Mesendoderm (in vitro differentiated cells): ENCODE data around the gene ZNF79.

Experiments used
- DNase-seq: peaks from one replicate; pipeline ENCODE4 v3.0.0; 2013
- H2AK5ac ChIP-seq: 2 replicates; pipeline ENCODE4 v1.6.1; 2013; ENCODE audit warnings: low read length, inconsistent platforms
- H2BK120ac ChIP-seq: 2 replicates; pipeline ENCODE4 v1.6.1; 2013; ENCODE audit warnings: low read depth, mild to moderate bottlenecking, low read length, moderate library complexity, mixed read lengths
- H2BK15ac ChIP-seq: replicated peaks from 2 replicates; pipeline ENCODE4 v1.6.1; 2013; ENCODE audit warnings: low read depth, mild to moderate bottlenecking, moderate library complexity
- H2BK5ac ChIP-seq: 2 replicates; pipeline ENCODE4 v1.6.1; 2013; ENCODE audit warnings: low read length, inconsistent platforms
- H3K18ac ChIP-seq: 2 replicates; pipeline ENCODE4 v1.6.1; 2013; ENCODE audit warnings: mild to moderate bottlenecking, low read length, mixed read lengths
- H3K23ac ChIP-seq: one replicate; pipeline ENCODE4 v1.6.1; 2013; ENCODE audit warnings: low read length
- H3K27ac ChIP-seq: 2 replicates; pipeline ENCODE4 v1.5.1; 2013; ENCODE audit warnings: low read depth, mild to moderate bottlenecking, inconsistent platforms, low read length, moderate library complexity
- H3K27me3 ChIP-seq: 2 replicates; pipeline ENCODE4 v1.6.1; 2013; ENCODE audit warnings: low read length, control low read depth, mild to moderate bottlenecking, inconsistent platforms; ENCODE audit not compliant: insufficient read depth, poor library complexity
- H3K36me3 ChIP-seq: 2 replicates; pipeline ENCODE4 v1.6.1; 2013; ENCODE audit warnings: low read length, inconsistent platforms; ENCODE audit not compliant: control insufficient read depth, insufficient read depth
- H3K4ac ChIP-seq: one replicate; pipeline ENCODE4 v1.6.1; 2013; ENCODE audit warnings: low read depth, mild to moderate bottlenecking, low read length, moderate library complexity
- H3K4me1 ChIP-seq: 2 replicates; pipeline ENCODE4 v1.6.1; 2013; ENCODE audit warnings: low read depth, low read length, inconsistent platforms; ENCODE audit not compliant: control insufficient read depth
- H3K4me2 ChIP-seq: 2 replicates; pipeline ENCODE4 v1.6.1; 2013; ENCODE audit warnings: low read length
- H3K4me3 ChIP-seq: 2 replicates; pipeline ENCODE4 v1.5.1; 2013; ENCODE audit warnings: mild to moderate bottlenecking, low read length
- H3K56ac ChIP-seq: one replicate; pipeline ENCODE4 v1.6.1; 2013; ENCODE audit warnings: low read length
- H3K79me1 ChIP-seq: 2 replicates; pipeline ENCODE4 v1.6.1; 2013; ENCODE audit warnings: low read length, inconsistent platforms
- H3K79me2 ChIP-seq: 2 replicates; pipeline ENCODE4 v1.6.1; 2013; ENCODE audit warnings: mild to moderate bottlenecking, low read length; ENCODE audit not compliant: control insufficient read depth, insufficient read depth
- H3K9ac ChIP-seq: 2 replicates; pipeline ENCODE4 v1.6.1; 2013; ENCODE audit warnings: low read length, inconsistent platforms
- H4K5ac ChIP-seq: one replicate; pipeline ENCODE4 v1.6.1; 2013; ENCODE audit warnings: low read length
- H4K8ac ChIP-seq: one replicate; pipeline ENCODE4 v1.6.1; 2013; ENCODE audit warnings: low read depth, mild to moderate bottlenecking, control low read depth, low read length, moderate library complexity
- WGBS: extraction: QIAGEN DNeasy Blood & Tissue Kit; methylation state at CpG from one replicate; pipeline ENCODE4 v1.1.7; 2013; ENCODE audit warnings: low lambda C conversion rate, missing lambda C conversion rate; ENCODE audit not compliant: insufficient coverage; ENCODE audit errors: extremely low coverage; 5-methylcytosine and 5-hydroxymethylcytosine counted together

ZNF79 gene

DNA sequence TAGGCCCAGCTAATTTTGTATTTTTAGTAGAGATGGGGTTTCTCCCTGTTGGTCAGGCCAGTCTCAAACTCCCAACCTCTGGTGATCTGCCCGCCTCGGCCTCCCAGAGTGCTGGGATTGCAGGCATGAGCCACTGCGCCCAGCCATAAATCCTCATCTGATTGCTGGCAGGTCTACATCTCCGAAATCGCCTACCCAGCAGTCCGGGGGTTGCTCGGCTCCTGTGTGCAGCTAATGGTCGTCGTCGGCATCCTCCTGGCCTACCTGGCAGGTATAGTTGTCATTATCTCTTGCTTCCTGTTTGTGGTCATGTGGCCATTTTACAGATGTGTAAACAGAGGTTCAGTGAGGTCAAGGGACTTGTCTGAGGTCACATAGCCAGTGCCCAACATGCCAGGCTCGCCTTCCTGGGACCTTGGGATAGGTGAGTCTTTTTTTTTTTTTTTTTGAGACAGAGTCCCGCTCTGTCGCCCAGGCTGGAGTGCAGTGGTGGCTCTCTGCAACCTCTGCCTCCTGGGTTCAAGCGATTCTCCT lies 24.4 kb upstream of the ZNF79 start:
- Histone ChIP-seq H3K4me3 (no peak overlapping the region), H3K27me3 (no peaks in the 10 kb centered on the region), H3K36me3 (peaks cover 1% of the 10 kb centered on the region)

DNA sequence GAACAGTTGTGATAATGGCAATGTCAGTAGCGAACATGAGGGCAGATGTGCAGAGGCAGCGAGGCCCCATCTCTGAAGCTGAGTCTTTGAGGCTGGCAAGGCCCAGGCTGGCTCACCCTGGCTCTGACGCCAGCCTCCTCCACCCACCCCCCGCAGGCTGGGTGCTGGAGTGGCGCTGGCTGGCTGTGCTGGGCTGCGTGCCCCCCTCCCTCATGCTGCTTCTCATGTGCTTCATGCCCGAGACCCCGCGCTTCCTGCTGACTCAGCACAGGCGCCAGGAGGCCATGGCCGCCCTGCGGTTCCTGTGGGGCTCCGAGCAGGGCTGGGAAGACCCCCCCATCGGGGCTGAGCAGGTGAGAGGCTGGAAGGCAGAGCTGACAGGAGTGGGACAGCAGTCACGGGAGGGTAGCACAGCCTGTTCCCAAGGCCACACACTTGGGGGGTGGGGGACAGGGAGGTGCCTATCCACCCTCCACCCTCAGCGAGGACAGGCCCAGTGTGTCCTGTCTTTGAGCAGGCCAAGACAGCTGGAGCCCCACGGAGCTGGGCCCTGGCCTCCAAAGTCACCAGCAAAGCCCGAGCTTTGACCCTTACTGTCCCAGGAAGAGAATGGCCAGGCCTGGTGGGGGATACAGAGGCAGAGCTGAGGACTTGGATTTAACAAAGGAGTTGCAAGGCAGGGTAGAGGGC lies 21.6 kb upstream of the ZNF79 start:
- no peak overlapping the region for H4K5ac ChIP-seq
- H3K4me1 ChIP-seq = no peaks in the 10 kb centered on the region
- H3K4me3 ChIP-seq = no peak overlapping the region
- peaks cover 5% of the 10 kb centered on the region for H3K79me1 ChIP-seq
- WGBS = no CpG with 5 or more reads among the region's 18 CpGs
- H3K56ac ChIP-seq = no peak overlapping the region
- H3K79me2 ChIP-seq = peaks cover 2% of the 10 kb centered on the region
- no peak for DNase-seq
- no peak overlapping the region for H3K27ac ChIP-seq
- no peak overlapping the region for H2AK5ac ChIP-seq
- H3K4ac ChIP-seq = no peak overlapping the region
- H2BK5ac ChIP-seq = no peak overlapping the region
- no peak overlapping the region for H2BK120ac ChIP-seq
- no peak overlapping the region for H4K8ac ChIP-seq
- no peak overlapping the region for H2BK15ac ChIP-seq
- H3K18ac ChIP-seq = no peak overlapping the region
- no peak overlapping the region for H3K23ac ChIP-seq
- no peaks in the 10 kb centered on the region for H3K27me3 ChIP-seq
- H3K4me2 ChIP-seq = no peak overlapping the region
- no peak overlapping the region for H3K9ac ChIP-seq
- peaks cover 1% of the 10 kb centered on the region for H3K36me3 ChIP-seq

More for the DNA sequence above, 24.4 kb upstream of the ZNF79 start:
- Histone ChIP-seq H2BK15ac (no peak overlapping the region), H4K8ac (no peak overlapping the region), H3K56ac (no peak overlapping the region), H2AK5ac (no peak overlapping the region), H3K4ac (no peak overlapping the region), H3K79me1 (peaks cover 5% of the 10 kb centered on the region), H3K4me2 (no peak overlapping the region), H3K9ac (no peak overlapping the region), H2BK5ac (no peak overlapping the region), H4K5ac (no peak overlapping the region), H3K79me2 (peaks cover 2% of the 10 kb centered on the region), H3K18ac (no peak overlapping the region), H2BK120ac (no peak overlapping the region), H3K23ac (no peak overlapping the region), H3K4me1 (peaks cover 3% of the 10 kb centered on the region), H3K27ac (no peak overlapping the region)
- no peak for DNase-seq
- WGBS = no CpG with 5 or more reads among the region's 14 CpGs

DNA sequence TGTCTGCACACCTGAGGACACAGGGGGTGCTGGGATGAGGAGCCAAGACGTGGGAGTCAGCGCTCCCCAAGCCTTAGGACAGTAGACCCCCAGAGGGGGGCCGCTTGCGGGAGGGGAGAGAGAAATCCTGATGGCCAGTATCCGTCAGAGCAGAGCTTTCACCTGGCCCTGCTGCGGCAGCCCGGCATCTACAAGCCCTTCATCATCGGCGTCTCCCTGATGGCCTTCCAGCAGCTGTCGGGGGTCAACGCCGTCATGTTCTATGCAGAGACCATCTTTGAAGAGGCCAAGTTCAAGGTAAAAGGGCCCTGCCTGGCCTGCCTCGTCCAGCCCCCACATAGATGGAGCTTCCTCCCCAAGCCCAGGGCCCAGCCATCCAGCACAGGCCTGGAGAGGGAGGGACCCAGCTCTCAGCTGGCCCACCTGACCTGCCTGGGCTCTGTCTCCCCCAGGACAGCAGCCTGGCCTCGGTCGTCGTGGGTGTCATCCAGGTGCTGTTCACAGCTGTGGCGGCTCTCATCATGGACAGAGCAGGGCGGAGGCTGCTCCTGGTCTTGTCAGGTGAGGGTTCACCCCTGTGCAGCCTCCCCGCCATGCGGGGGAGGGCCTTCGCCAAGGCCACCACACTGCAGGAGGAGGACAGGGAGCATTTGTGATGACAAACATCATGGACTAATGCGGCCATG lies 20.5 kb upstream of the ZNF79 start:
- no peak overlapping the region for H2BK15ac ChIP-seq
- H3K27ac ChIP-seq = no peak overlapping the region
- no peak overlapping the region for H3K4me2 ChIP-seq
- H3K4ac ChIP-seq = no peak overlapping the region
- no peak overlapping the region for H3K4me3 ChIP-seq
- no peak overlapping the region for H4K5ac ChIP-seq
- H3K56ac ChIP-seq = no peak overlapping the region
- DNase-seq = no peak
- H3K36me3 ChIP-seq = peaks cover 1% of the 10 kb centered on the region
- H2AK5ac ChIP-seq = no peak overlapping the region
- H3K79me2 ChIP-seq = peaks cover under 1% of the 10 kb centered on the region
- no peak overlapping the region for H3K18ac ChIP-seq
- H4K8ac ChIP-seq = no peak overlapping the region
- H3K23ac ChIP-seq = no peak overlapping the region
- H3K9ac ChIP-seq = no peak overlapping the region
- no peak overlapping the region for H2BK5ac ChIP-seq
- peaks cover 2% of the 10 kb centered on the region for H3K79me1 ChIP-seq
- H2BK120ac ChIP-seq = no peak overlapping the region
- WGBS = no CpG with 5 or more reads among the region's 22 CpGs
- no peaks in the 10 kb centered on the region for H3K4me1 ChIP-seq
- no peaks in the 10 kb centered on the region for H3K27me3 ChIP-seq

DNA sequence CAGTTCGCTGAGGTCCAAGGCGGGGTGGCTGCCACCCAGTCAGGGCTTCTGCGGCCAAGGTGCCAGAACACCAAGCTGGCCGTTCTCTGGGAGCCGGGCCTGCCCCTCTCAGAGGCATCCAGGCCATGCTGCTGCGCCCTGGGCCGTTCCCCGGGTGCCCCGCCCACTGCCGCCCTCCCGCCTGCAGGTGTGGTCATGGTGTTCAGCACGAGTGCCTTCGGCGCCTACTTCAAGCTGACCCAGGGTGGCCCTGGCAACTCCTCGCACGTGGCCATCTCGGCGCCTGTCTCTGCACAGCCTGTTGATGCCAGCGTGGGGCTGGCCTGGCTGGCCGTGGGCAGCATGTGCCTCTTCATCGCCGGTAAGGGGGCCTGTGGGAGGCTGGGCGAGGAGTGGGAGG lies 19.6 kb upstream of the ZNF79 start:
- H3K27me3 ChIP-seq = no peaks in the 10 kb centered on the region
- no peak overlapping the region for H2BK120ac ChIP-seq
- H3K4me1 ChIP-seq = no peaks in the 10 kb centered on the region
- H3K4ac ChIP-seq = no peak overlapping the region
- H2BK15ac ChIP-seq = no peak overlapping the region
- H3K79me1 ChIP-seq = no peaks in the 10 kb centered on the region
- no peak overlapping the region for H3K4me2 ChIP-seq
- no peak overlapping the region for H3K9ac ChIP-seq
- no peak overlapping the region for H2AK5ac ChIP-seq
- H2BK5ac ChIP-seq = no peak overlapping the region
- H3K4me3 ChIP-seq = no peak overlapping the region
- H3K36me3 ChIP-seq = peaks cover 1% of the 10 kb centered on the region
- H3K18ac ChIP-seq = no peak overlapping the region
- no peaks in the 10 kb centered on the region for H3K79me2 ChIP-seq
- H3K56ac ChIP-seq = no peak overlapping the region
- WGBS = no CpG with 5 or more reads among the region's 23 CpGs
- no peak overlapping the region for H3K27ac ChIP-seq
- H4K8ac ChIP-seq = no peak overlapping the region
- no peak for DNase-seq
- no peak overlapping the region for H3K23ac ChIP-seq
- no peak overlapping the region for H4K5ac ChIP-seq

DNA sequence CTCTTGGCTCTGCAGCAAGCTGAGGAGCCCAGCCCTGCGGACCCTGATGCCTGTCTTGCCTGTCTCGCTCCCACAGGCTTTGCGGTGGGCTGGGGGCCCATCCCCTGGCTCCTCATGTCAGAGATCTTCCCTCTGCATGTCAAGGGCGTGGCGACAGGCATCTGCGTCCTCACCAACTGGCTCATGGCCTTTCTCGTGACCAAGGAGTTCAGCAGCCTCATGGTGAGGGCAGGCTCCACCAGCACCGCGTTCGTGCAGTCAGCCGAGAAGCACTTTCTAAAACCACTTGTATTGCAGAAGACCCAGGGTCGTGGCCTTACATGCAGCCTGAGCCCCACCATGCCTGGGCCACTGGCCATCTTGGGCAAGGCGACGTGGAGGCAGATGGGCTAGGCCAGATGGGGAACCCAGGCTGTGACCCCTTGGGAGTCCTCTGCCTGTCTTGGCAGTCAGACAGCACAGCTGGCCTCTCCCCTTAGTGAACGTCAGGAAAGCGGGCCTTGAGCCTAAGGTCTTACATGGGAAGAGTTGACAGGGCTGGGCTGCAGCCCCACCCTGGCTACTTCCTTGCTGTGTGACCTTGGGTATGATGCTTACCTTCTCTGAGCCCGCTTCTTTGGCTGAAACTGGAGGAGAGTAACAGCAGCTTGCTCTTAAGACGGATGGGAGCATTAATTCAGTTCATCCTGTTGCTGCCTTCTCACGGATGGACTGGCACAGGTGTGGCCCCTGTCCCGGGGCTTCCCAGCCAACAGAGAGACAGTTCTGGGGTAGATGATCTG lies 18.6 kb upstream of the ZNF79 start:
- no peak overlapping the region for H3K18ac ChIP-seq
- no peak overlapping the region for H3K9ac ChIP-seq
- no peaks in the 10 kb centered on the region for H3K79me1 ChIP-seq
- no peak overlapping the region for H3K27ac ChIP-seq
- no peaks in the 10 kb centered on the region for H3K4me1 ChIP-seq
- H4K5ac ChIP-seq = no peak overlapping the region
- no peak overlapping the region for H3K4me3 ChIP-seq
- no peak overlapping the region for H3K4me2 ChIP-seq
- H2BK15ac ChIP-seq = no peak overlapping the region
- H2BK120ac ChIP-seq = no peak overlapping the region
- H3K27me3 ChIP-seq = no peaks in the 10 kb centered on the region
- no peak overlapping the region for H3K4ac ChIP-seq
- H2AK5ac ChIP-seq = no peak overlapping the region
- no peak overlapping the region for H3K56ac ChIP-seq
- H3K23ac ChIP-seq = no peak overlapping the region
- peaks cover 1% of the 10 kb centered on the region for H3K36me3 ChIP-seq
- WGBS = no CpG with 5 or more reads among the region's 20 CpGs
- H4K8ac ChIP-seq = no peak overlapping the region
- no peak for DNase-seq
- no peaks in the 10 kb centered on the region for H3K79me2 ChIP-seq
- H2BK5ac ChIP-seq = no peak overlapping the region
